Esophagus (tissue), 2 donors: ENCODE data around the gene ZNF346. TPM values are rescaled to one million over a fixed set of nuclear protein-coding genes. Genes with fewer than 3 reads are reported as not detected.
A peak's percentile ranks its signal among the peaks of the same experiment; 100 is the strongest.

Experiments
- H3K27ac ChIP-seq, 2 donors: one replicate each; pipeline ENCODE4 v1.5.1; 2013; ENCODE audit warnings: low read depth in 2 of 2, mild to moderate bottlenecking in 2 of 2, inconsistent platforms in 1 of 2, low read length in 1 of 2, moderate library complexity in 1 of 2
- H3K27me3 ChIP-seq, 2 donors: one replicate each; pipeline ENCODE4 v1.6.1; 2013; ENCODE audit warnings: low read length in 2 of 2, control low read depth in 1 of 2, mild to moderate bottlenecking in 1 of 2; ENCODE audit not compliant: insufficient read depth in 2 of 2, control insufficient read depth in 1 of 2
- H3K36me3 ChIP-seq, 2 donors: one replicate each; pipeline ENCODE4 v1.6.1; 2013; ENCODE audit warnings: low read length in 1 of 2; ENCODE audit not compliant: control insufficient read depth in 2 of 2, insufficient read depth in 2 of 2
- H3K4me1 ChIP-seq, 2 donors: one replicate each; pipeline ENCODE4 v1.6.1; 2013; ENCODE audit warnings: low read length in 1 of 2; ENCODE audit not compliant: control insufficient read depth in 2 of 2, insufficient read depth in 2 of 2
- H3K4me3 ChIP-seq, 2 donors: one replicate each; pipeline ENCODE4 v1.5.1; 2013; ENCODE audit warnings: low read length in 2 of 2, mild to moderate bottlenecking in 2 of 2, low read depth in 1 of 2, moderate library complexity in 1 of 2
- H3K9me3 ChIP-seq, 2 donors: one replicate each; pipeline ENCODE4 v1.6.1; 2013; ENCODE audit warnings: mild to moderate bottlenecking in 2 of 2, low read depth in 1 of 2, low read length in 1 of 2, moderate library complexity in 1 of 2; ENCODE audit not compliant: control insufficient read depth in 2 of 2, insufficient read depth in 1 of 2
- WGBS, 2 donors: extraction: QIAGEN DNeasy Blood & Tissue Kit; methylation state at CpG; one replicate each; pipeline ENCODE4 v1.1.7; 2013; 5-methylcytosine and 5-hydroxymethylcytosine counted together
- polyA plus RNA-seq, 2 donors: library from polyadenylated mRNA; stranded (reverse); fragments of 200-250 nt; gene quantifications; one replicate each; pipeline ENCODE4 v1.2.3, GENCODE V29; 2013
- donor health status: healthy with polysubstance abuse.
- donor health status: Bipolar disorder and iron deficiency.

ZNF346 gene
- polyA plus RNA-seq, 2 donors: 6.1 to 7.8 TPM

- Histone ChIP-seq H3K36me3 (no peaks in the 10 kb centered on the region), H3K9me3 (no peaks in the 10 kb centered on the region), H3K27me3 (no peaks in the 10 kb centered on the region), H3K4me3 (no peak overlapping the region), H3K4me1 (peaks cover 2 to 4% of the 10 kb centered on the region in 2 donors), H3K27ac (no peak overlapping the region)
- 84 to 85% methylated on average over 29 of the region's 29 CpGs for WGBS, 2 donors
Measured at GRCh38 chr5:177096162-177097015, 73.9 kb downstream of the ZNF346 start.

- H3K4me1 ChIP-seq: peaks cover 2 to 4% of the 10 kb centered on the region in 2 donors
- H3K27ac ChIP-seq: no peak overlapping the region
- whole genome bisulfite sequencing, 2 donors: 85 to 87% methylated on average over 29 to 30 of the region's 30 CpGs
Measured at GRCh38 chr5:177097016-177097985, 74.8 kb downstream of the ZNF346 start.

GRCh38 chr5:177098120-177098469, 75.6 kb downstream of the ZNF346 start:
- Histone ChIP-seq H3K27me3 (no peaks in the 10 kb centered on the region), H3K4me3 (no peak overlapping the region), H3K27ac (no peak overlapping the region), H3K9me3 (no peaks in the 10 kb centered on the region), H3K4me1 (peaks cover 2 to 4% of the 10 kb centered on the region in 2 donors), H3K36me3 (no peaks in the 10 kb centered on the region)
- 78 to 84% methylated on average over 6 of the region's 6 CpGs for WGBS, 2 donors

More at GRCh38 chr5:177097016-177097985, 74.8 kb downstream of the ZNF346 start:
- Histone ChIP-seq H3K4me3 (no peak overlapping the region), H3K36me3 (no peaks in the 10 kb centered on the region), H3K9me3 (no peaks in the 10 kb centered on the region), H3K27me3 (no peaks in the 10 kb centered on the region)

GRCh38 chr5:177098470-177099141, 76.1 kb downstream of the ZNF346 start:
- 58 to 61% methylated on average over 18 of the region's 18 CpGs for WGBS, 2 donors
- peak overlapping the region in 1 of 2 donors; percentile 0 for H3K27ac ChIP-seq
- H3K36me3 ChIP-seq: no peaks in the 10 kb centered on the region

GRCh38 chr5:177099422-177100093, 77.1 kb downstream of the ZNF346 start:
- whole genome bisulfite sequencing, 2 donors: 66% methylated on average over 13 of the region's 13 CpGs
- Histone ChIP-seq H3K9me3 (no peaks in the 10 kb centered on the region), H3K36me3 (no peaks in the 10 kb centered on the region), H3K27ac (no peak overlapping the region), H3K4me3 (no peak overlapping the region), H3K4me1 (peaks cover 2 to 4% of the 10 kb centered on the region in 2 donors), H3K27me3 (no peaks in the 10 kb centered on the region)

More at GRCh38 chr5:177098470-177099141, 76.1 kb downstream of the ZNF346 start:
- no peaks in the 10 kb centered on the region for H3K9me3 ChIP-seq
- peaks cover 2 to 4% of the 10 kb centered on the region in 2 donors for H3K4me1 ChIP-seq
- H3K27me3 ChIP-seq: no peaks in the 10 kb centered on the region
- H3K4me3 ChIP-seq: no peak overlapping the region

GRCh38 chr5:177100714-177101121, 78.2 kb downstream of the ZNF346 start:
- Histone ChIP-seq H3K27ac (no peak overlapping the region), H3K36me3 (no peaks in the 10 kb centered on the region), H3K27me3 (no peaks in the 10 kb centered on the region), H3K4me3 (no peak overlapping the region), H3K9me3 (no peaks in the 10 kb centered on the region), H3K4me1 (peaks cover 2 to 4% of the 10 kb centered on the region in 2 donors)
- 56 to 71% methylated on average over 6 of the region's 6 CpGs for WGBS, 2 donors

- Histone ChIP-seq H3K4me3 (no peak overlapping the region), H3K27me3 (no peaks in the 10 kb centered on the region), H3K27ac (no peak overlapping the region), H3K4me1 (peaks cover 0 to 4% of the 10 kb centered on the region in 2 donors), H3K9me3 (no peaks in the 10 kb centered on the region), H3K36me3 (no peaks in the 10 kb centered on the region)
- 58 to 67% methylated on average over 8 to 9 of the region's 9 CpGs for WGBS, 2 donors
Measured at GRCh38 chr5:177103523-177104253, 81.2 kb downstream of the ZNF346 start.

GRCh38 chr5:177105691-177106476, 83.4 kb downstream of the ZNF346 start:
- H3K4me3 ChIP-seq: no peak overlapping the region
- no peaks in the 10 kb centered on the region for H3K36me3 ChIP-seq
- 71 to 80% methylated on average over 24 of the region's 24 CpGs for WGBS, 2 donors
- no peak overlapping the region for H3K27ac ChIP-seq
- H3K27me3 ChIP-seq: no peaks in the 10 kb centered on the region
- H3K9me3 ChIP-seq: no peaks in the 10 kb centered on the region
- H3K4me1 ChIP-seq: no peaks in the 10 kb centered on the region
